Astrocyte of the cerebellum (primary cell): ENCODE data around the gene KIF25.

Experiments
- DNase-seq: peaks from one replicate; pipeline ENCODE4 v3.0.0-alpha.2; 2011; ENCODE audit warnings: low read depth
- H3K4me3 ChIP-seq: 2 replicates; pipeline ENCODE4 v1.5.1; 2011; ENCODE audit warnings: mild to moderate bottlenecking, low read depth, low read length, moderate library complexity
- in situ Hi-C: cut with HindIII; loops from 2 replicates; pipeline ENCODE4 v1.10.0; 2017; ENCODE audit warnings: low sequenced_read_pairs
- TF ChIP-seq, protein P1 (sequence below): IDR thresholded peaks from 2 replicates; pipeline ENCODE4 v1.5.1; 2012; ENCODE audit warnings: low read length, low read depth, moderate library complexity, mild to moderate bottlenecking; ENCODE audit errors: missing control alignments

Gene KIF25

GRCh38 chr6:167997642-167998041, at the start of gene KIF25:
KIF25 (plus strand) TSS chr6:167997671; CDS start chr6:168029586, 31,915 bp downstream.
- in situ Hi-C loops, result no loop called here
- no peak within 1 kb of the TSS for H3K4me3 ChIP-seq
- DNase-seq, result no peak
- TF ChIP-seq, protein P1, sequence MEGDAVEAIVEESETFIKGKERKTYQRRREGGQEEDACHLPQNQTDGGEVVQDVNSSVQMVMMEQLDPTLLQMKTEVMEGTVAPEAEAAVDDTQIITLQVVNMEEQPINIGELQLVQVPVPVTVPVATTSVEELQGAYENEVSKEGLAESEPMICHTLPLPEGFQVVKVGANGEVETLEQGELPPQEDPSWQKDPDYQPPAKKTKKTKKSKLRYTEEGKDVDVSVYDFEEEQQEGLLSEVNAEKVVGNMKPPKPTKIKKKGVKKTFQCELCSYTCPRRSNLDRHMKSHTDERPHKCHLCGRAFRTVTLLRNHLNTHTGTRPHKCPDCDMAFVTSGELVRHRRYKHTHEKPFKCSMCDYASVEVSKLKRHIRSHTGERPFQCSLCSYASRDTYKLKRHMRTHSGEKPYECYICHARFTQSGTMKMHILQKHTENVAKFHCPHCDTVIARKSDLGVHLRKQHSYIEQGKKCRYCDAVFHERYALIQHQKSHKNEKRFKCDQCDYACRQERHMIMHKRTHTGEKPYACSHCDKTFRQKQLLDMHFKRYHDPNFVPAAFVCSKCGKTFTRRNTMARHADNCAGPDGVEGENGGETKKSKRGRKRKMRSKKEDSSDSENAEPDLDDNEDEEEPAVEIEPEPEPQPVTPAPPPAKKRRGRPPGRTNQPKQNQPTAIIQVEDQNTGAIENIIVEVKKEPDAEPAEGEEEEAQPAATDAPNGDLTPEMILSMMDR, result no peak

DNA sequence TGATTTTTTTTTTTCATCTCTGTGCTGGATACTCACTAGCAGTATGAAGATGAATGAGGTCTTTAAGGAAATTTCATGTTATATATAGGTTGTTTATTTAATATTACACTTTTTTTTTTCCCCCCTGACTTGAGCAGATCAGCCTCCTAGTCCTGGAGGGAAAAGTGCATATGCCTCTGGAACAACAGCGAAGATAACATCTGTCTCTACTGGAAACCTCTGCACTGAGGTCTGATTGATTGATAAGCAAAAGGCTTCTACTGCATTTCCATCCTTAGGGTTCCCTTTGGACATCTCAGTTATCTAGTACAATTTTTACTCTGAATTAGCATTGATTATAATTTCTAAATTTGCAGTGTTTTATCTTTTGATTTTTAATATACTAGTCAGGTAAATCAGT, 49.8 kb upstream of the KIF25 start:
- TF ChIP-seq, protein P1, result no peak
- in situ Hi-C loops, result no loop called here
- H3K4me3 ChIP-seq, result no peak overlapping the region
- no peak for DNase-seq

GRCh38 chr6:167948716-167949115, 48.8 kb upstream of the KIF25 start:
- in situ Hi-C loops, result no loop called here
- H3K4me3 ChIP-seq, result no peak overlapping the region
- TF ChIP-seq, protein P1, result no peak
- no peak for DNase-seq

- in situ Hi-C loops, result no loop called here
These were observed 48.3 kb upstream of the KIF25 start for GRCh38 chr6:167949121-167949684.

DNA sequence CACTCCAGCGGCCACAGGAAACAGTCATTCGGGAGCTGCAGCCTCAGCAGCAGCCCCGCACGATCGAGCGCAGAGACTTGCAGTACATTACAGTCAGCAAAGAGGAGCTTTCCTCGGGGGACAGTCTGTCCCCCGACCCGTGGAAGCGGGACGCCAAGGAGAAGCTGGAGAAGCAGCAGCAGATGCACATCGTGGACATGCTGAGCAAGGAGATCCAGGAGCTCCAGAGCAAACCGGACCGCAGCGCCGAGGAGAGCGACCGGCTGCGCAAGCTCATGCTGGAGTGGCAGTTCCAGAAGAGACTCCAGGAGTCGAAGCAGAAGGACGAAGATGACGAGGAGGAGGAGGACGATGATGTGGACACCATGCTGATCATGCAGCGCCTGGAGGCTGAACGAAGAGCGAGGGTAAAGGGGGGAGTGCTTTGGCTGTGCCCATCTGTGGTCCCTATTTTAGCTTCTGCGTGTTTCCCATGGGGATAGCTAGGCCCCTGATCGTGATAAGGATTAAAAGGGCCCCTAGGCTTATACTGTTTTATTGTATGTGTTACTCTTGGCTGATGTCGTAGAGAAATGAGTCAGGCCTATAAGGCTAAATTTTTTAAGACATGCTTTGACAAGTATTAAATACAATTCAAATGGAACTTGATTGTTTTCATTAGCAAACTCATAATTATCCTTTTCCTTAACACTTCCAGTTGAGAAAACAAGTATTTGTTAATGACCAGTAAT, 45.5 kb upstream of the KIF25 start:
- TF ChIP-seq, protein P1, result no peak
- H3K4me3 ChIP-seq, result no peak overlapping the region
- DNase-seq, result no peak
- in situ Hi-C loops, result no loop called here

More at GRCh38 chr6:167949121-167949684, 48.3 kb upstream of the KIF25 start:
- no peak for DNase-seq
- TF ChIP-seq, protein P1, result no peak
- H3K4me3 ChIP-seq, result no peak overlapping the region

GRCh38 chr6:167952512-167952859, 45.0 kb upstream of the KIF25 start:
- no peak overlapping the region for H3K4me3 ChIP-seq
- TF ChIP-seq, protein P1, result no peak
- DNase-seq, result no peak
- in situ Hi-C loops, result no loop called here
